HG02642 (cell line): ENCODE results near the gene IFT43.

Experiments used
- ATAC-seq: cut with Tn5 transposase; IDR thresholded peaks from one replicate; pipeline ENCODE4 v1.9.1; 2021; ENCODE audit warnings: mild to moderate bottlenecking; ENCODE audit not compliant: unreplicated experiment, poor library complexity

IFT43 gene

DNA sequence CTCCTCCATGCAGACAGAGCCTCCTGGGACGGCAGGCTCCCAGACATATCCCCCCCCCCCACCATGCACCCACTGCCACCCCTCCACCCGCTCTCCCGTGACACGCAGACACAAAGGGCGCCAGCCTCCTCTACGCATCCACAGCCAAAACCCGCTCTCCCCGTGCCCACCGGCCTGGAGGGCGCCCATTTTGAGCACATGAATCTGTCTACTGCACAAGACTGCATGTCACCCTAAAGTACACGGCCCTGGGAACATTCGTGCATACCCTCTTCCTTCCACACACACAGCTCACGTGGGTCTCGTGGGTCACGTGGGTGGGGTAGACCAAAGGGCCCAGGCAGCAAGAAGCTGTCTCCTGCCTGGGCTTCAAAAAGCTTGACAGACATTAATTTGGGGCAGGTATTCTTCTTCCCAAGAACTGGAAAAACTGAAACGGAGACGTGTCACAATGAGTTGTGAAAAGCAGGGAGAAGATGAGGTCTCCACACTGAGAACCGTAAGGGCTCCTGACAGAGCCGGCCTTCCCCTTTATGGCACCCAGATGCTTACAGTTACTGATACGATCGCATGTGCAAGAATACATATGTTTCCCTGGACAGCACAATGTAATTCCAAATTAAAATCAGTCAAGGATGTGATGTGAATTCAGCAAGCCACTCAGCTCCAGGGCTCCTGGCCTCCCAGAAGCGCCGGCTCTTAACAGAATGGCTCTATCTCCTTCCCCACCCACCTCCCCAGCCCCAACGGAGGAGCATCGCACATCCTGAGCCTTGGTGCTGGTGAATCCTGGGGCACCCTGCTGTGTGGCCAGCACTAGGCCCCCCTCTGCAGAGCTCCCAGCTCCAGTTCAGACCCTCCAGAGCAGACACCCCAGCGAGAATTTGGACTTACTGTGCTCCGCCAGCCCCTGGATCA lies 5.7 kb upstream of the IFT43 start:
- no peak for ATAC-seq

DNA sequence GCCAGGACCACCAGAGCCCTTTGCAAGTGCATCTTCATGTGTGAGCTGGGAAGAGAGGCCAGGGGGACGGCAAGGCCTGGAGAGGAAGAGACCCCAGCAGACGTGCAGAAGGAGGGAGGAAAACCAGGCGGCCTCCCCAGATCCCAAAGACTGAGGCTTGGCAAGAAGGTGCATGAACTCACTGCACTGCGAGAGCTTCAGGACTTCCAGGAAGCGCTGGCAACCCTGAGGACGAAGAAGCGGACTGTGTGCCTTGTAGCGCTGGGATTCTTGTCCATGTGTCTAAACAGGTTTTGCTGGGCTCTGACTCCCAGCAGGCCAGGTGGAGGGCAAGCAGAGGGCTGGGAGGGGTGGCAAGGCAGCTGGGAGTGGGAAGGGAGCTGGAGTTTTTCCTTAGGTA lies 4.7 kb upstream of the IFT43 start:
- no peak for ATAC-seq

DNA sequence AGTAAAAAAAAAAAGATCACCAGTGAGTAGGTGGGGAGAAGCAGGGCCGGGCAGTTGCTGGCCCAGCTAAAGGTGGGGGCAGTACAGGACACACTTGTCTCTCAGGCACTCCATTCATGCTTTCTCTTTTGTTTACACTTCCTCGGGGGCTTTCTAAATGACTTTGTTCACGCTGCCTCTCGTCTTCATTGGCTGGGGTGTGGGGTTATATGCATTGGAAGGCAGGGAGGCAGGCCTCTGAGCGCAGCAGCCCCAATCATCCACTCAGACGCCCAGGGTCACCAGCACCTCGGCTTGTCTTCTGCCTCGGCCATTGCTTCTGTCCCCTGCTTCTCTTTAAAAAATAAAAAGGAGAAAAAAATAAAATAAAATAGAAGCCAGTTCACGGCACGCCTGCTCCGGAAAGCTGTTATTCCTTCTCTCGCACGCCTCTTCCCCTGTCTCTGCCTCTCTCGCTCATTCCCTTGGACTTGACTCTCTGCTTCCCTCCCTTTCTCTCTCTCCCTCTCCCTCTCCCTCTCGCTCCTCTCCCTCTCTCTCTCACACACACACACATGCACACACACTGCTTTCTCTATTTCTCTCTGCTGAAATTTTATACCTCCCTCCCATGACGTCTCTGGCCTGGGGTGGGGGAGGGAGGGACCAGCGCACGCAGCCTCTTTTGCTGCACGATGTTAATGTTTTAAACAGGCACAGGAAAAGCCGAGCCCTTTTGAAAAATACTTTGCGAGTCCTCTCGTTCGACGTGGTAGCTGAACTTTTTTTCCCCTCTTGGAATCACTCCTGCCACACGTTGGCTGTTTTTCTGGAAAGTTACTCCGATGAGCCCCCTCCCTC lies 3.9 kb upstream of the IFT43 start, which contains the start of gene TGFB3:
Gene TGFB3 (minus strand): TSS at position 570 of the 840 bp plus-strand sequence. CDS start 1,102 bp downstream, outside the sequence.
- ATAC-seq = peak; percentile 38

DNA sequence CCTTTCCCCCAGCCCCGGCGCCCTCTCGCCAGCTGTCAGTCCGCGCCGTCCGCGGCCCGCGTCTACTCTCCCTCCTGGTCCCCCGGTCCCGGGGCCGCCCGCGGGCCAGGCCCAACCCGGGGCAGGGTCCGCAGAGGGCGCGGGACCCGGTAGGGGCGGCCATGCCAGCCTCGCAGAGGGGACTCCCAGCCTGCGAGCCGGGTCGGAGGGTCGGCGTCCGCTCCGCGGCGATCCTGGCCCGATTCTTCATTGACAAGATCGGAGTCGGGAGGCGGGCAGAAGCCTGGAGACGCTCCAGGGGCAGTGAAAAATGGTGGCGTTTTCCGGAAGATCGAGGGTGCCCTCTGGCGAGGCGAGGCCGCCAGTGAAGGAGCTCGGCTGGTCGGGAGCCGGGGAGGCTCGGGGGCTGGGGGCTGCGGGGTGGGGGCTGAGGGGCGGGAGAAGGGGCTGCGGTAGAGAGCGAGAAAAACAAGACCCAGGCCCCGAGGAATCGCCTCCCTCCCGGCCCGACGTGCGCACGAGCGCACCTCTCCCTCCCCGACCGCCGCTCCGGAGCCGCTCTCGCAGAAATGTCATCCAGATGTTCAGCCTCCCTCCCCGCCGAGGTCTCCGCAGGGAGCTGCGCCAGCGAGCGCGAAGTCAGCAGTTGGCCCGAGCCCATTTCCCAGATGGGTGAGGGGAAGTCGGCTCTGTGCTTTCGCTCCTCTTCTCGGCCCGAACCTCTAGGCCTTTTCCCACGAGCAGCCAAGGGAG lies 3.1 kb upstream of the IFT43 start:
- peak; percentile 49 for ATAC-seq

DNA sequence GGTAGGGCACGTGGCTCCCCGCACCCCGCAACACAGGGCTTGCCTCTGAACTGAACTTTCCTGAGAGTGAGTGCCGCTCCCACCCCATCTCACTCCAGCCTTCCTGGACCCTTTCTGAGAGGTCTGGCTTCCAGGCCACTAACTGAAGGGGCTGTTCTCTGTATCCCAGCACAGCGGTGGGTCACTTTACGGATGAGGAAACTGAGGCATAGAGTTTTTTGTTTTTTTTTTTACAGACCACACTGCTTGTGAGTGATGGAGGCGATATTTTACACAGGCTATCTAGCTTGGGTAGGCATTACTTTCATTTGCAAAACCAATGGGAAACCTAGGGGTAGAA lies 2.6 kb upstream of the IFT43 start:
- ATAC-seq = no peak

DNA sequence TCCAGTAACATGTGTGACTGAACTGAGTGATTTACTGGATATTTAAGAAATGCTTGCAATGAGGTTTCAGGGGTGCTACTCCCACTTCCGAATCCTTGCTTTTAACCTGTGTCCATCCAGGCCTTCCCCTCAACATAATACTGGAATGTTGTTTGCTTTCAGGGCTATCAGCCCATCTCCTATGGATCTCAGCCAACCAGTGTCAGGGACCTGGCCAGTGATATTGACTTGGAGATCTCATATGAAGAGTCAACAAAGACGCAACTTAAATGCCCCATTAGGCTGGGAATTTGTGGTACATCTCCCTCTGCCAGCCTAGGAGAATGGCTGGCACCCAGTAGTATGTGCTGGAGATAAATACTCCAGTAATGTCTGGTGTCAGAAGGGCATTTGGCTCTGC lies 889 bp upstream of the IFT43 start:
- ATAC-seq = no peak

DNA sequence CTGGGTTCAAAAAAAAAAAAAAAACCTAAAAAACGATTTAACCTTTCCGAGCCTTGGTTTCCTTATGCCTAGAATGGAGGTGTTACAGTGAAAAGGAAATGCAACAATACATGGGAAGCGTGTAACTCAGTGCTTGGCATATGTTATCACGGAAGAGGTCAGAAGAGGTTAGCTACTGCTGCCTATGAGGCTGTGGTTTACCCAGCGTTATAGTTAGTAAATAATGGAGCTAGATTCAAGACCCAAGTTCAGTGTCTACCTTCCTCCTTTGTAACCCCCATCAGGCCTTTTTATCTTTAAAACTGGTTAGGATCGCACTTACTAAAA lies 839 bp downstream of the IFT43 start:
- ATAC-seq = no peak

DNA sequence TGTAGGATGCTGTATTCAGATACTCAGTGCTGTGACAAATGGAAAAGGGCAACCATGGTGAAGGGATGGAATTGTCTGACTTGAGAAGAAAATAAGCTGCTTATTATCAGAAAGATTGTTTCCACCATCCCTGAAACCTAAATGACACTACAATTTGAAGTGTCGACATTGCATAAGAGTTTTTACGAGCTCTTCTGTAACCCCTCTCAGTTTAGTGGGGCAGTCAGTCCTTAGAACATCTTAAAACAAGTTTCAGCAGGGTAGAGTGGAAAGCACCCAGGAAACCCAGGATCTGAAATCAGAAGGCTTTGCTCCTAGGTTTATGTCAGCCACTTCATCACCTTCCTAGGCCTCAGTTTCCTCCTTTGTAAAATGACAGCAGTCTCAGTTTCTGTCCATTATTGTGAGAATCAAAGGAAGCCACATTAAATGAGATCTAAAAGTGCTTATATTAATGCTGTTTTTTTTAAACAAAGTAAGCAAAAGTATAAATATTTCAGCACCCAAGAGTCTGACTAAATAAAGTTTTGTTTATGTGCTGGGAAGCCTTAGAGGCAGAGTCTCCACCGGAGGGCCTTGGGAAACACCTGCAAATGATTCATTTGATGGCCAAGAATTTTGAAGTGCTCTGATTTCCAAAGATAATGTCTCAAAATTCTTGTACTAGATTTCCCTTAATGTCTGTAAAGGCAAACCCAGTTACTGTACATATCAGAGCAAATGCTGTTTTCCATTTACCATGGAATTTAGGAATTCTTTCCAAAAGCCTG lies 1.8 kb downstream of the IFT43 start:
- no peak for ATAC-seq

DNA sequence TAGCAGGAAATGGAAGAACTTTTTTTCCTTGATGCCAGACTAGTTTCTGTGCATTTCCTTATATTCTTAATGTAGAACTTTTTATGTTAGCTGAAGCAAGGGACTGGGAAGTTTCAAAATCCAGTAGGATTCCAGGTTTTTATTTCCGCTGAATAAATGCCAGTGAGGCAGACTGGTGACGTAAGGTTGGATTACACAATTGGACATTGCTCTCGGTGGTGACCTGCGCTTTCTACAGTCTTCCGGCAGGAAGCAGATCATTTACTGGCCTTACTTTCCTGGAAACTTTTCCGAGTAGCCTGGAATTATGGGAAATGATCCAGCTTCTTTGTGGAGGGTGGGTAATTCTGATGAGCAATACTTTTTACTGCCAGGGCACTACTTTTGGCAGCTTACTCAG lies 3.6 kb downstream of the IFT43 start:
- no peak for ATAC-seq

DNA sequence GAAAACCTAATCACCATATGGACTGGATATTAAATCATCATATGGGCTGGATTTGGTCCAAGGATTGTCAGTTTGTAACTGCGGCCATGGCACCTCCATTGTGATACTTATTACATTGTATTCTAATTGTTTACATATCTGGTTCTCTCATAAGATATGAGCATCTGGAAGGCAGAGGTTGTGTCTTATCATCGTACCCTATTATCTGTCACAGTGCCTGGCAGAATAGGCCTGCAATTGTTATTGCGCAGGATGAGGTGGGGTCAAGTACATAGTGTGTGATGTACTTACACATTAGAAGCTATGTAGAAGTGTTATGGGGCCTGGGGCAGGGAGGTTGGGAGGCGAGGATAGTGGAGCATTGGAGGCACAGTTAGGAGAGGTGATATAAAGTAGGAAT lies 4.7 kb downstream of the IFT43 start:
- no peak for ATAC-seq

DNA sequence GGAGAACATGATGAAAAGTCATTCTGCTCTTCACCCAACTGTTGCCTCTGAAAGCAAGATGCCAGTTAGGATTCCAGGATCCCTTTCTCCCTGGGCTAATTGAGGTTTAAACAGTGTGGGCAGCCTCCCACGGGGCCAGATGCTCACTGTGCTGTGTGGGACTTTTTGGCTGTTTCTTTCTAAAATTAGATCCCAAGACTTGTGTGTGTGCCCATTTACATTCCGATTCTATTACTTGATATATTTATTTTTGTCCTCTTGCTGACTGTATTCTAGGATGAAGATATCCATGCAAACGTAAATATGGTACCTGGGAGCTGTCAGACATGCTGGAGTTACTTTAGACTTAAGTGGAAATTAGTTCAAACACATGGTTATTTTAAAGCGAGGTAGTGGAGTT lies 6.2 kb downstream of the IFT43 start:
- ATAC-seq = no peak

DNA sequence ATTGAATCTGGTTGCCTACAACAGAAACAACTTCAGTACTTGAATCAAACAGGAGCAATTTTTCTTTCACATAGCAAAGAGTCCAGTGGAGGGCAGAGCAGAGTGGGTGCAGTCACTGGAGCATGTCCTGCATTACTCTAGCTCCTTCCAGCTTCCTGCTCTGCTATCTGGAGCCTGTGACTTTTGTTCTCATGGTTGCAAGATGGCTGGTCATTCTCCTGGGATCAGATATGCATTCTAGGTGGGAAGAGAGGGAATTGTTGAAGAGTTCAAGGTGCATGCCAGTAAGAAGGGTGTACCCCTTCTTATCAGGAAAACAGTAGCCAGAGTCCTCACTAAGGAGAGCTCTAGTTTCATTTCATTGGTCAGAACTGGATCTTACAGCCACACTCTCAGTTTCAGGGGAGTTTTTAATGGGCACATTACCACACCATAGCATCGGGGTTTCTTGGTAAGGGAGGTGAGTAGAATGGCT lies 8.0 kb downstream of the IFT43 start:
- ATAC-seq = no peak

DNA sequence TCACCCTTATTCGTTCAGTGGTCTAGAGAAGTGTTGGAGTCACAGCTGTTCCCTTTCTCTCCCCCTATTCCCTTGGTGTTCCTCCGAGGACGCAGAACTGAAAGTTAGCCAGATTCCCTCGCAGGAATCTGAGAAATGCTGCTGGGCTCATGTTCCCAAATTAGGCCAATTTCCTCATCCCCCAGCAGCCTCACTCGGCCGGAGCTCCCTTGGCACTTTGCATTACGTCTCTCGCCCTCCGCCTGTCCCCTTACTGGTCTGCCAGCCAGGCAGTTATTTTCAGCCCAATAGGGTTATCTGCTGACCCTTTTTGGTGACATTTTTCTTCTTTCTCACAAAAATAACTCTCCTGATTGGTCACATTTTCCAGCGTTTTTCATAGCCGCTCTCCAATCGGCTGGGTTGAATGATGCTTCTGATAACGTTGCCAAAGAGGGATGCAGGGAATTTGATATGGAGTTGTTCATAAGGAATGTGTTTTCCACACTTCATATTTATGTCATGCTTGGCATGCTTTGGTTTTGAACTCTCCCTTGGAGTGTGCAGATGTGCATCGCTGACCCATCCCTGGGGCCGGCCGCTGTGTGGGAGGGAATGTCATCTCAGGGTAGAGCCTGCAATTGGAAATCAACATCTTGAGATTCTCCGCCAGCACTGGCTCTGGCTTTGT lies 9.9 kb downstream of the IFT43 start:
- ATAC-seq = no peak

DNA sequence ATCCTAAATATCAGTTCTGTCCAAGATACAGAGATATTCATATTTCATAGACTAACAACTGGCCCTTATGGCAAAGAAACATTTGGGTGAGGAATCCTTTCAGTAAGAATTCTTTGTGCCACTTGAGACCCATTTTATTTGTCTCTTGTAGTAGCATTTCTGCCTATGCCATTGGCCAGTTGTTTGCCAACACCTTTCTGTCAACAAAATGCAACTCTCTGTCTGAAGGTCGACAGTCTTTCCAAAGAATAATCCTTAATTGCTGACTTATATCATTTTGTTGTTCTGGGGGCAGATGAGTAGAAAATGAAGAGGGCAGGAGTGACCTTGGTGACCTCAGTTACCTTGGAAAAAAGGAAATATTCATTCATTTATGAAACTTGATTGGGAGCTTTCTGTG lies 10.9 kb downstream of the IFT43 start:
- ATAC-seq = no peak

DNA sequence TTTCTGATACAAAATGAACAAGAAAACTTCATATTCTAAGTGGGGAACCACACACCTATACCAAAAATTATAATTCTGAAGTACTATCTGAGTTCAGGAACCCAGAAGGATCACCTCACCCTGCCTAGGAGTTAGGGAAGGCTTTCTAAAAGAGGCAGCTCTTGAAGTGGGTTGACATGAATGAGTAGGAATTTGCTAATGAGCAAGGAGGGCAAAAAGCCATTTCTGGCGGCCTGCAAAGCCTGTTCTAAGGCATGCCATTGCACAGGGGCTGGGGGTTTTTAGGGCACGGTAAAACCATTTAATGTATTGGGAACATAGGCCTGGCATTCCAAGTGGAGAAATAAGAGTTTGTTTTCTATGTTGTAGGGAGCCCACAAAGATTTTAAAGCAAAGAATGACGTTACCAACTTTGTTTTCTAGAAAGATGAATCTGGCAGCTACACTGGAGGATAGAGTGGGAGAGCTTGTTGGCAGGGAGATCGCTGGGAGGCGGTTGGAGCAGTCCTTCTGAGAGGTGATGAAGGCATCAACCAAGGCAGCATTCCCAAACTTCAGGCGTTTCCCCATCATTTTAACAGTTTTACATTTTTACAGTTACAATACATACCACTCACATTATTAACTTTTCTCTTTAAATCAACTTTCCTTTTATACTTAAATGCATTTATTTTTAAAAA lies 14.1 kb downstream of the IFT43 start:
- ATAC-seq = no peak

DNA sequence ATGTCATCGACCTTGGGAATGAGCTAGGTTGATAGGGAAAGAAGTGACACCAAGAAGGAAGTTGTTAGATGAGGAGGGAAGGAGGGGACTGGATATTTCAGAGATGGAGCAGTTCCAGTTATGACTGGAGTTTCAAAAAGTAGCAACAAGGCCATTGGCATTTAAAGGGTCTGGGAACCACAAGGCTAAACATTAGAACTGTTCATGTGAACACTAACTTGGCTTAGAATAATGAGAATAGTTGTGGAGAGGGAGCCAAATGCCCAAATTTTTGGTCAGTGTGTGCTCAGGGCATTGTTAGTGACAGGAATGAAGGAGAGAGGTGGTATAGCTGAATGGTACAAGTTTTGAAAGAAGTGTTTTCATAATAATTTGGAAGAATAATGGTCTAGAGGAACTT lies 16.8 kb downstream of the IFT43 start:
- no peak for ATAC-seq

DNA sequence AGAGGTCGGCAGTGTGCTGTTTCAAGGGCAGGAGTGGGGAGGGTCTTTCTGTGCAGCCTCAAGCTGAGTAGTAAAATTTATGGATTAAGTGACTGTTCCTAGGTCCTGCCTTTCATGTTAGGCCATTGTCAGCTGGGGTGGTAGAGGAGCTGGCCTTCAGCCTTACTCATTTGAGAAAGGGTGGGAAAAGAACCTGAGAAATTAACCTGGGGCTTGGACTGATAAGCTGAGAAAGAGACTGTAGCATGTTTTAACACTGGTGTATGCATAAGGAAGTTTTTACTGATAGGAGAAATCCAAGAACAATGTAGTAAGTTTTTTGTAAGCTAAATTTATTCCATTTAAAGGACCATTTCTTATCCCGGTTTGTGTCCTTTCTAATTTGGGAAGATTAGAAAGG lies 20.7 kb downstream of the IFT43 start:
- no peak for ATAC-seq

DNA sequence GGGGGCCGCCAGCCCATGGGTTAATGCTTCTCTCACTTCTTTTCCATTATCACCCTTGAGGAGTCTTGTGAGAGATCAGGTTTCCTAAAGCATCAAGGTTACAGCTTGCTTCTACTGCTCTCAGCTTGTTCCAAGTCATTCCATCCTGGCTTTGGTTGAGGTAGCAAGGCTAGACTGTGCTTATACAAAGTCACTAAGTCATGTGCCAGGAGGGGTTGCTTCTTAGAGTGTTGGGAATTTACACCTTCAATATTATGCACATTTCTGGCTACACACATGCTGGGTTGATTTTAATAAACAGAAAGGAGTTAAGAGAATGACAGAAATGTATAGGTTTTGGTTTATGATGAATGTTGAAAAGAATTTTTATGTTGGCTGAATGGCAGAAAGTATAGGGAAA lies 21.8 kb downstream of the IFT43 start:
- ATAC-seq = no peak

DNA sequence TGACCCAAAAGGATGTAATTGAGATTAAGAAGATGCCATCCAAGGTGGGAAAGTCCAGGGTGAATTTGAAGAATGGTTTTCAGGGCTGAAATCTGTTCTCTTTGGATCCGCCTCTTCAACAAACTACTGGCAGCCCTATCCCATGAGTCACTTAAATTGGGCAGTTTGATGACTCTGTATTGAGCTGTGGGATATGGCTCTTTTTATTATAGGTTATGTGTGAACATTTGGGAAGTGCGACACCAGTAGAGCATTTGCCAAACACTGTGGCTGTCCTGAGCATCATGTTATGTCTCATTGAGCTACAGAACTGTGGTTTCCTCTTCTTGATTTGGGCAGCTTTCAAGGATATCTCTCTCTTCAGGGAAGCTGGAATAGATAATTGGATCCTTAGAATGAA lies 22.3 kb downstream of the IFT43 start:
- ATAC-seq = no peak
